Esophagus muscularis mucosa (tissue), 4 donors: Measurements from ENCODE around the gene KLHL11. TPM values are rescaled to one million over a fixed set of nuclear protein-coding genes. Genes with fewer than 3 reads are reported as not detected.

Experiments
- DNase-seq: peaks from one replicate; pipeline ENCODE4 v3.0.0-alpha.2; 2017; ENCODE audit errors: extremely low spot score
- H3K27ac ChIP-seq, 4 donors: fragments of 200-600 bp; sonication (generic); replicated peaks in 1 of 4; 1 replicate in 3 of 4; 2 replicates in 1 of 4; pipeline ENCODE4 v1.5.1; 2016 to 2019; ENCODE audit warnings: mild to moderate bottlenecking in 1 of 4
- H3K27me3 ChIP-seq, 4 donors: fragments of 200-600 bp; sonication (generic); one replicate each; pipeline versions ENCODE4 v1.5.1 to v1.6.0; 2016 to 2019
- H3K36me3 ChIP-seq, 4 donors: fragments of 200-600 bp; sonication (generic); one replicate each; pipeline ENCODE4 v1.5.1; 2016 to 2019
- H3K4me1 ChIP-seq, 4 donors: fragments of 200-600 bp; sonication (generic); one replicate each; pipeline ENCODE4 v1.5.1; 2016 to 2019
- H3K4me3 ChIP-seq, 4 donors: fragments of 200-600 bp; sonication (generic); 1 replicate in 2 of 4; 2 replicates in 2 of 4; pipeline ENCODE4 v1.5.1; 2016 to 2019; ENCODE audit warnings: mild to moderate bottlenecking in 4 of 4, moderate library complexity in 1 of 4
- H3K9me3 ChIP-seq, 4 donors: fragments of 200-600 bp; sonication (generic); 1 replicate in 3 of 4; 2 replicates in 1 of 4; pipeline ENCODE4 v1.5.1; 2016 to 2019
- CTCF ChIP-seq, 3 experiments: fragments of 200-600 bp in 2 of 3; fragments of 450-650 bp in 1 of 3; sonication (generic) in 2 of 3; IDR thresholded peaks; one replicate each; pipeline ENCODE4 v1.5.1; 2017 to 2019; ENCODE audit warnings: antibody characterized with exemption in 3 of 3, mild to moderate bottlenecking in 2 of 3, moderate library complexity in 1 of 3
- EP300 ChIP-seq: sonication (generic); formaldehyde crosslinking; IDR thresholded peaks from one replicate; pipeline ENCODE4 v1.6.1; 2017; ENCODE audit warnings: antibody characterized with exemption
- POLR2A ChIP-seq: fragments of 450-650 bp; IDR thresholded peaks from one replicate; pipeline ENCODE4 v1.6.1; 2017; ENCODE audit warnings: antibody characterized with exemption, moderate library complexity, mild to moderate bottlenecking, low read depth
- POLR2AphosphoS5 ChIP-seq, 2 donors: sonication (generic); formaldehyde crosslinking; IDR thresholded peaks; one replicate each; pipeline ENCODE4 v1.6.1; 2017; ENCODE audit warnings: antibody characterized with exemption in 2 of 2
- WGBS: methylation state at CpG from one replicate; pipeline ENCODE4 v1.1.5; 2018; 5-methylcytosine and 5-hydroxymethylcytosine counted together
- intact Hi-C: fragments of 100-400 bp; cut with DNase I; formaldehyde crosslinking; loops from one replicate; pipeline ENCODE4 v1.15.1; 2023
- total RNA-seq, 4 donors: library from RNA; depleted of rRNA; stranded (reverse); fragments of >200 nt; gene quantifications; one replicate each; pipeline versions ENCODE4 v1.1.0 to v1.2.1, GENCODE V29; 2016

Gene KLHL11
- total RNA-seq, 4 donors from 2014 or later = 12.4 to 24.2 (median 17.2) TPM

- H3K4me1 ChIP-seq = peaks cover 21 to 54% (median 45%) of the 10 kb centered on the region in 4 donors
- DNase-seq = no peak
- peak within 1 kb of the TSS; percentile 70 to 89 (median 80) for H3K4me3 ChIP-seq
- peaks cover 0 to 10% (median 0%) of the 10 kb centered on the region in 4 donors for H3K36me3 ChIP-seq
- no peaks in the 10 kb centered on the region for H3K27me3 ChIP-seq
- no peaks in the 10 kb centered on the region for H3K9me3 ChIP-seq
- TF ChIP-seq POLR2AphosphoS5 (IDR thresholded peaks at IDR 0.05) = peak in 1 of 2 donors; percentile 45
- TF ChIP-seq POLR2A = no peak
- no peak for TF ChIP-seq EP300
- TF ChIP-seq CTCF (IDR thresholded peaks at IDR 0.05) = peak in 1 of 3 experiments; percentile 14
- H3K27ac ChIP-seq = peak within 1 kb of the TSS; percentile 71 to 84 (median 82)
- WGBS = 1% methylated on average over 28 of the region's 35 CpGs
- intact Hi-C loops = loop anchor here (5.0 kb wide), 1 partner anchor 55 kb away; the partner anchor contains the start of gene KLHL11
These were observed 52.7 kb downstream of the KLHL11 start, which contains the start of gene FKBP10 for GRCh38 chr17:41812381-41813151. TSS of gene FKBP10 (plus strand) at chr17:41813004. CDS start at chr17:41813035, 31 bp downstream.

- peak; percentile 77 to 85 (median 79) for TF ChIP-seq CTCF (IDR thresholded peaks at IDR 0.05)
- no peak for TF ChIP-seq POLR2A
- no peak for TF ChIP-seq EP300
- peak; percentile 16 to 29 for TF ChIP-seq POLR2AphosphoS5 (IDR thresholded peaks at IDR 0.05)
- Histone ChIP-seq H3K9me3 (no peaks in the 10 kb centered on the region), H3K27me3 (no peaks in the 10 kb centered on the region), H3K4me3 (peak within 1 kb of the TSS; percentile 70 to 89 (median 80)), H3K4me1 (peaks cover 21 to 54% (median 45%) of the 10 kb centered on the region in 4 donors), H3K36me3 (peaks cover 0 to 18% (median 0%) of the 10 kb centered on the region in 4 donors), H3K27ac (peak within 1 kb of the TSS; percentile 71 to 84 (median 82))
- no peak for DNase-seq
- intact Hi-C loops = loop anchor here (5.0 kb wide), 1 partner anchor 56 kb away; the partner anchor contains the start of gene KLHL11
- 0% methylated on average over 24 of the region's 96 CpGs for WGBS
These were observed 53.5 kb downstream of the KLHL11 start, which contains the start of gene P3H4 for GRCh38 chr17:41811549-41812380. TSS of gene P3H4 (minus strand) at chr17:41811949. CDS start at chr17:41811915, 34 bp downstream.

- DNase-seq = no peak
- Histone ChIP-seq H3K27me3 (no peaks in the 10 kb centered on the region), H3K4me1 (peaks cover 21 to 54% (median 45%) of the 10 kb centered on the region in 4 donors), H3K9me3 (no peaks in the 10 kb centered on the region), H3K4me3 (peak overlapping the region; percentile 70 to 89 (median 80)), H3K36me3 (peaks cover 0 to 26% (median 0%) of the 10 kb centered on the region in 4 donors), H3K27ac (peak overlapping the region; percentile 71 to 84 (median 82))
- intact Hi-C loops = loop anchor here (5.0 kb wide), 1 partner anchor 56 kb away; the partner anchor contains the start of gene KLHL11
- 13% methylated on average over 42 of the region's 58 CpGs for WGBS
- TF ChIP-seq POLR2AphosphoS5 (IDR thresholded peaks at IDR 0.05) (no peak), POLR2A (no peak), CTCF (IDR thresholded peaks at IDR 0.05) (no peak), EP300 (no peak)
These were observed 54.3 kb downstream of the KLHL11 start for GRCh38 chr17:41810659-41811548.
